GM21381 (cell line): ENCODE results near the gene NELL1.

ENCODE experiments used
- ATAC-seq: cut with Tn5 transposase; IDR thresholded peaks from one replicate; pipeline ENCODE4 v1.9.1; 2021; ENCODE audit warnings: mild to moderate bottlenecking, moderate library complexity; ENCODE audit not compliant: unreplicated experiment

NELL1 gene

DNA sequence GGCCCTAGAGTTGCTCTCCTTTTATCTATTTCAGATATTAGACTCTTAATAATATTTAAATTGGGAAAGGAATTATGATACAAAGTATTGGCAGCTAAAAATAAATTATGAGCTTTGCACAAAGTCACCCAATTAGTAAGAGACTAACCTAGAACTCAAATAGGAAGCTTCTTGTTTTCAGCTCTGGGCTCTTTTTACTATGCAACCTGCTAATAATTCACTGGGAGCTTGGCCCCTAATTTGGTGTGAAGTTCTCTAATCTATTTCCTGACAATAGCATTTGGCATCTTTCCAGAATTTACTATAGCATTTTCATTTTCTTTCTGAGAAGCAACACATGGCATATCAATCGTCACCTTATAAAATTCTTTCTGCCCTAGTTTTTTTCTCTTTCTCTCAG is 795.8 kb downstream of the NELL1 start:
- ATAC-seq: no peak

DNA sequence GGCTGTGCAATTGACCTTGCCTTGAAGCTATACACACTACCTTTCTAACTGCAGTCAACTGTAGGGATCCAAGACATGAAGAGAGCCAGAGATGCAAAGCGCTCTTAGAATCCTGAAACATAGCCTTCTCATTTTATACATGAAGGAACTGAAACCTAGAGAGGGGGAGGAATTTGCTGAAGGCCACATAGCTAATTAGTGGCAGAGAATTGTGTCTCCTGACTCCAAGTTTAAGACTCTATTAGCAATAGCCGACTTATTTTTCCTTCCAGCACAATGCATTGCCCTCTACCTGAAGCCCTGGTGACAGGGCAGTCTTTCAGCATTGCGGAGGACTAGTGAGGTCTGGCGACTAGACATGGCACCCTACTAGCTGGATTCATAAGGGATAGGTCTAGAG is 796.5 kb downstream of the NELL1 start:
- no peak for ATAC-seq

DNA sequence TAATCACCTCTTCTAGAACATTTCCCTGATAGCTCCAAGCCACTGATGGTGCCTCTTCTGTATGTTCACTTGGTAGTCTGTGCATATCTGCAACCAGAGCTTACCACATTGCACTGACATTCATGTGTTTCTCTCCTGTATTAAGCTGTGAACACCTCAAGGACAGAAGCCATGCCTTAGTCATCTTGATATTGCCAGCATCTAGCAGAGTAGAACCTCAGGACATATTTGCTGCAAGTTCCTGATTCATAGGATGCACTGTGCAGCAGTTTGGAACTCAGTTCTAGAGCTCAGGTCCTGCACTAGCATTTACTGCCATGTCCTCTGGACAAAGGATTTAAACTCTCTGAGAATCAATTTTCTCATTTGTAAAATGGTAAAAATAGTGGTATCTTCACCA is 801.1 kb downstream of the NELL1 start:
- no peak for ATAC-seq

DNA sequence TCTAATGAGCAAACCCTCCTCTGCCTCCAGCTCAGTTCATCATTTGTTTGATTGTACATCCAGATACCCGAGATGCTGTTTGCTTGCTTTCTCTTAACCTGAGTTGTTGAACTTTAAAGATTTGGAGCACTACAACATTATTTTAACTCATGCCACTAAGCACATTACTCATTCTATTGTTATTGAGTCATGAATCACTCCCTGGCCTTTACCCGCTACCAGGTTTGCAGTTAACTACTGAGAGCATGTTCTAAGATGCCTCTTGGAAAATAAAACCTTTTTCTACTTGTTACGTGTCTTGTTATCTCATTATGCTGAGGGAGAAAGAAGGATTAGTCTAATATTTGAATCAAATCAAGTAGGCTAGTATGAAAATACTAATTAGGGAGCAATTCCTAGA is 802.9 kb downstream of the NELL1 start:
- no peak for ATAC-seq

DNA sequence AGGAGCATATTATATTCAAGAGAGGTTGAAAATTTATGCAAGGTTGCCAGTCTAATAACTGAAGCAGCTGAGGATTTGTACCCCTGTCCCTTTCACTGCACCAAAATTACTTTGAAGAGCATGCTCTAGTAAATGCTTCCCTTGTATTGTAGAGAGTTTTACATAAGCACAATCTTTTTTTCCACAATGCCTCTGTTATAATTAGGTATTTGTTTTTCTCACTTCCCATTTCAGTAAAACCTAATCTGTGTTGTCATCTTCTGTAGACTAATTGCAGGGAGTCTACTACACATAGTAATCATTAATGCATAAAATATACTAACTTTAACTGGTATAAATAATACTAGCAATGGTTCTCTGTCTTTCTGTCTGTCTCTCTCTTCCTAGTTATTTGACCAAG is 805.1 kb downstream of the NELL1 start:
- no peak for ATAC-seq

DNA sequence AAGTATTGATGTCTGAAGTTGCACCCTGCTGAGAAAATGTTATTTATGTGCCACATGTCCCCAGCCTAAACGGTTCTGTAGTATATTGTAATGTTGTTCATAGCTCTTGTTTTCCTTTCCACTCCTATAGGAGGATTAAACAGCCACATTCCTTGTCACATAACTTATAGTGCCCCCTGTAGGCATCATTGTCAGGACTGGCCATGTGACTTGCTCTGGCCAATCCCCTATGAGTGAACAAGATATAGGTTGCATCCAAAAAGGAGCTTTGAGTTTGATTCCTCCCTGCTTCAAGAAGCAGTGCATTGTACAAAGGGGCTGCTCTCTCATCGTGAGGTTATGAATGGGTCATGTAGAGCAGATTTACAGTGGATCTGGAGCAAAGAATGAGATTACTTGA is 805.9 kb downstream of the NELL1 start:
- no peak for ATAC-seq

DNA sequence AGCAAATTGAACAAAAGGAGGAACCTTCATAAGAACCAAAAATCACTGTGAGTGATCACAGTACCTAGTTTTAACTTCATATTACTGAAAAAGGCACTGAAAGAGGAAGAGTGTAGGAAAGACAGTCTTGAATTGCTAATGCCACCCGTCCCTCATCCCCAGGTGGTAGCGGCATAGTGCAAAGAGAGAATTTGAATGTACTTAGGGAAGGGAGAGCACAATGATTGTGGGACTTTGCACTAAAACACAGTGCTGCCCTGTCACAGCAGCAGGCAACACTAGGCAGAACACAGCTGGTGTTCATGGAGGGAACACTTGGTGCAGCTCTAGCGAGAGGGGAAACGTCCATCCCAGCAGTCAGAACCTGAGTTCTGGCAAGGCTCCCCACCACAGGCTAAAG is 807.2 kb downstream of the NELL1 start:
- ATAC-seq: no peak

DNA sequence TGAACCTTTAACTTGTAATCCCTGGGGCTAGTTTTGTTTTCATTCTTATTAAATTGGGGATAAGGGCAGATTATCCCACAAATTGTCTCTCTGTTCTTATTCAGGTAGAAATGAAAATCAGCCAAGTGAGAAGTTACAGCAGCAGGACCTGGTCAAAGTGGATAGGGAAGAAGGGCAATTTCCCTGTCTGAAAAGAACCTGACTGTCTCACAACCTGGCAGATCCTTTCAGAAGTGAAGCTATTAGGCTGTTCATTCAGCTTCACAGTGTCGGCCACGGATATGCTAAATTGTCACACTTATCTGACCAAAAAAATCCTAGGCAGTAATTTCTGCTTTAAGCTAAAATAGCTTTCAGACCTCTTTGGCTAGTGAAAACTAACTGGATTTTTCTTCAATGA is 810.9 kb downstream of the NELL1 start:
- ATAC-seq: no peak

DNA sequence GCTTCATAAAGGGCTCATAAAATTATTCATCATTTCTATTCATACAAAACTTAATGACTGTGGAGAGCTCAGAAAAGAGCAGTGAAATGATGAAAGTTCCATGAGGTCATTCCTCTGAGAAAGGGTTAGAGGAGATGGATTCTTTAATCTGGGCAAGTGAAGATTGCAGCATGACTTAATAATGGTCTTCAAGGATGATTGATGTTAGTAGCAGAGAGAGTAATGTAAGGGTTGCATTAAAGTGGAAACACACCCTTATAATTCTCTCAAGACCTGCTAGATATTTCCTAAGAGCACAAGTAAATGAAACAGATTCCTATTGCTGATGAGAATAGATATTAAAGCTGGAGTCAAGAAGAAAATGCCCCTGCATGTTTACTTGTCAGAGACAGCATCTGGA is 811.9 kb downstream of the NELL1 start:
- no peak for ATAC-seq

DNA sequence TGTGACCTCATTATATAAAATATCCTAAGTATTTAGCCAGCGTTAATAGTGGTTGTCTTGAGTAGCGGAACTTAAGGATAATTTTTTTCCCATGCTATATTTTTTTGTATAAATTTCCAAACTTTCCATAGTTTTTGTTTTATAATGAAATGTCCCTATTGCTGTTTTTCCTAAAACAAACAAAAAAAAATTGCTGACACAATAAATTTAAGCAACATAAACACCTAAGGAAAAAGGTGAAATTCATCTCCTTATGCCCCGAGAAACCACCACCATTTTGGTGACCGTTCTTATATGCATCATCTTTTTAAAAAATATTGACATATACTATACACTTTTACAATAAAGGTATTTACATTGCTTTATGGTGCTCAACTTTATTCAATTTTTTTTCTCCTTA is 814.7 kb downstream of the NELL1 start:
- no peak for ATAC-seq

DNA sequence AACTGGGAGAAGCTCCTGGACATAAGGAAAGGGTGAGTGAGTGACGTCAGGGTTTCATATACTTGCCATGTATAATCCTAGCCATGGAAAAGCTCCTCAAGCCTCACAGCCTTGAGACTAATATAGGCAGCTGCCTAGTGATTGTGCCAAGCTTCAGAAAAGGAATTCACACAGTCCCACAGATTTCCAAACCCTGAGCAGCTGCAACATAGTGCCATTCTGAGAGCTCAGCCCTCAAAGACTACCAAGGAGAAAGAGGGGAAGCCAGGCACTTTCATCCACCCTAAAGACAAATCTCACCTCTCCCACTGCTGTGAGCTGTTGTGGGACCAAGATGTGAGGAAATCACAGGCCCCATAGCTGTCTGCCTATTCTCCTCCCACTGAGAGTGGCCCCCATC is 815.6 kb downstream of the NELL1 start:
- no peak for ATAC-seq

DNA sequence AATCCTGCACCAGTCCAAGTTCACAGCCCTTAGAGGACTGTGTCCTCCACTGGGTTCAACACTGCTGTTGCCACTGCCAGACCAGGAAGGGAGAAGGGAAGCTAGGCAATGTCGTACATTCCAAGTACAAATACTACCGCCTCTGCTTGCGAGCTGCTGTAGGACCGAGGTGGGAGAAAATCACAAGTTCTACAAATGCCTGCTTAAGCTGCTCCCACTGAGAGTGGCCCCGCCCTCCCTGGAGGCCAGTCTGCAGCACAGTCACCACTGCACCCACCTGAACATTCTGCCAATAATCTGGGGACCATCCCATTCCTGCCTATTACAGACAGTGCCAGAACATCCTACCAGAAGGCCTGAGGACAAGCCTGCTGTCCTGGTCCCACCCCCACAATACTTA is 816.0 kb downstream of the NELL1 start:
- no peak for ATAC-seq

DNA sequence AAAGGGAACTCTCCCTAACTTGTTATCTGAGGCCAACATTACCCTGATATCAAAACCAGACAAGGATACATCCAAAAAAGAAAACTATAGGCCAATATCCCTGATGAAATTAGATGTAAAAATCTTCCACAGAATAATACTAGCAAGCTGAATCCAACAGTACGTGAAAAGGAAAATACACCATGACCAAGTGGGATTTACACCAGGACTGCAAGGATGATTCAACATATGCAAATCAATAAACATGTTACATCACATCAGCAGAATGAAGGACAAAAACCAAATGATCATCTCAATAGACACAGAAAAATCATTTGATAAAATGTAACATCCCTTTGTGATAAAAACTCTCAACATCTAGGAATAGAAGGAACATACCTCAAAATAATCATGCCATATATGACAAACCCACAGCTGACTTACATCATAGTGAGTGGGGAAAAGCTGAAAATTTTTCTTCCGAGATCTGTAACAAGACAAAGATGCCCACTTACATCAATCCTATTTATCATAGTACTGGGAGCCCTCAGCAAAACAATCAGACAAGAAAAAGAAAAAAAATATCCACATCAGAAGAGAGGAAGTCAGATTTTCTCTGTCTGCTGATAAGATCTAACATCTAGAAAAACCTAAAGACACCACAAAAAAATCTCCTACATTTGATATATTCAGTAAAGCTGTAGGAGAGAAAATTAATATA is 820.2 kb downstream of the NELL1 start:
- ATAC-seq: no peak

DNA sequence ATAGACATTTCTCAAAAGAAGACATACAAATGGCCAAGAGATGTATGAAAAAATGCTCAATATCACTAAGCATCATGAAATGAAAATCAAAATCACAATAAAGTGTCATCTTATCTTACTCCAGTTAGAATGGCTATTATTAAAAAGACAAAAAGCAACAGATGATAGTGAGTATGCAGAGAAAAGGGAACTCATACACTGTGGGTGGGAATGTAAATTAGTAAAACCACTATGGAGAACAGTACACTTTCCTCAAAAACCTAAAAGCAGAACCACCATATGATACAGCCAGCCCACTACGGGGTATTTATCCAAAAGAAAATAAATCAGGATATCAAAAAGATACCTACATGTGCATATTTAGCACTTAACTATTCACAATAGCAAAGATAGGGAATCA is 823.5 kb downstream of the NELL1 start:
- no peak for ATAC-seq

DNA sequence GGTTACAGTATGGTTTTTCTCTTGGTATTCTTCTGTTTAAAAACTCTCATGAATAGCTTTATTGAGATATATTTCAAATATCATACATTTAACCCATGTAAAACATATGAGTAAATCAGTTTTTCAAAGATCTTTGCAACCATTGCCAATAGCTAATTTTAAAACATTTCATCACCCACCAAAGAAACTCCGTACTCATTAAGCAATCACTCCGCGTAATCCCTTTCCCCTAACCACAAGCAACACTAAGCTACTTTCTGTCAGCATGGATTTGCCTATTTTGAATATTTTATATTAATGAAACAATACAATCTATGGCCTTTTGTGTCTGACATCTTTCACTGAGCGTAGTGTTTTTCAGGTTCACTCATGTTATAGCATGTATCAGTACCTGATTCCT is 825.6 kb downstream of the NELL1 start:
- no peak for ATAC-seq

DNA sequence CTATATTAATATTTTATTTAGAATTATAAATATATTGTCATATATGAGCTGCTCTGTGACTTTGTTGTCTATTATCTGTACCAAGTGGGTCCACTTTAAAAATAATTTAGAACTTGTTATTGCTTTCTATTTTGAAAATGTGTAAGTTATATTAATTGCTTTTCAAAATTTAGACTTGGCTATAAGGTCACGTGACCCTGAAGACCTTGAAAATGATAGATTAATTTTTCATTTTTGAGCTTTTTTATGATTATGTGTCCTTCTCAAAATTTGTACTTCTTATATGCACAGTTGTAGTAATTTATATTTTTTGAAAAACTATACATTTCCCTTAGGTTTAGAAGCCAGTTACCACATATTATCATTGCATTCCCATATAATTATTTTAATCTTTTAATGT is 826.5 kb downstream of the NELL1 start:
- no peak for ATAC-seq

DNA sequence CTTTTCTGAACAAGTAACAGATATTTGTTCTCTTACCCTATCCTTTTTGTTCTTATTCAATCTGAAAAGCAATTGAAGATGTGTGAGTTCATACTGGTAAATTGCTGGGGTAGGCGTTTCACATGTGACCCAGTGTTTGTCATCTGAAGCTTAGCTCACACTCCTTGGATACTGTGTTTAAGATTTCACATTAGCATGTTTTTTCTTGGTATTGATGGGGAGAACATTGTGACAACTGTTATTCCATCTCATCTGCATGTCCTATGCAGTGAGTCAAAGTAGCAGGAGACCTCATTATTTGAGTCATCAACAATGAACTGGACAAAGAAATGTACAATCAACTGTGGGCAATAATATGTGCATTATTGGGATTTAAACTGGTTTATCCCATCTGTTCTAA is 831.9 kb downstream of the NELL1 start:
- no peak for ATAC-seq

DNA sequence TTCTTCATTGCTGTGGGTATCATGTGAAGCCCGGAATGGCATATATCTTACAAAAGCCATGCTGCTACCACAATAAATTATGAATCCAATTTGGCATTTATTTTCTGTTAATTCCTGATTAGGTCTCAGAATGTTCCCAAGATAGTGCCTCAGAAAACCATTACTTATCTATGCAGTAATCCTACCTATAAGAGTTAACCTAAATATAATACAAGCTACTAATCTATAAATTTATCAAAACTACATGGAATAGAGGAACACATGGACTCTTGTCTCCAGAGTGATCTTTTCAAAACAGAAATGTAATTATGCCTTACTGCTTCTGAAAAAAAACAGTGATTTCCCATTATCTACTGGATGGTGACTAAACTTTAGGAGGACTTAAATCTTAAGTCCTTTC is 835.7 kb downstream of the NELL1 start:
- no peak for ATAC-seq

DNA sequence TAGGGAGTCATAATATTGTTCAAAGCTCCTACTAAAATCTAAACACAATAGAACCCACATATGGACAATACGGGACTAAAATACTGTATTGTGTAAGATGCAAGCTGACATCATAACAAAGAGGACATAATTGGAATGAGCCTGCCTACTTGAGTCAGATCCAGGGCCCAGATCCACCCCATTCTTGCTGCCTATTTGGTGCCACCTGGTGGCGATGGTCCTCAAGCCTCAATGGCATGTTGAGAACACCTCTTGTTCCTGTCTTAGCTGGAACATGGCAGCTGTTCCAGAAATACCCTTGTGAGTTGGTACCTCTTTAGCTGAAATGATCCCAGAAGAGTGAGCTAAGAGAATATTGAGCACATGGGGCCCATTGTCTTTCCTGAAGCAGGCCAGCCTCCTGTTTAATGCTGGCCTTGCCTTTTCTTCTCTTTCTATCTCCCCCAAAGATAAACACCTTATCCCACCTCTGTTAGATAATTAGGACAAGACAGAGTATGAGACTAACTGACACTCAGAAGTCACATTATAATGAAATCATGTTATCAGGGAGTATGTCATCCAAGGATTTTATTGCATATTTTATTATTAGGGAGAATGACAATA is 842.6 kb downstream of the NELL1 start:
- ATAC-seq: no peak

DNA sequence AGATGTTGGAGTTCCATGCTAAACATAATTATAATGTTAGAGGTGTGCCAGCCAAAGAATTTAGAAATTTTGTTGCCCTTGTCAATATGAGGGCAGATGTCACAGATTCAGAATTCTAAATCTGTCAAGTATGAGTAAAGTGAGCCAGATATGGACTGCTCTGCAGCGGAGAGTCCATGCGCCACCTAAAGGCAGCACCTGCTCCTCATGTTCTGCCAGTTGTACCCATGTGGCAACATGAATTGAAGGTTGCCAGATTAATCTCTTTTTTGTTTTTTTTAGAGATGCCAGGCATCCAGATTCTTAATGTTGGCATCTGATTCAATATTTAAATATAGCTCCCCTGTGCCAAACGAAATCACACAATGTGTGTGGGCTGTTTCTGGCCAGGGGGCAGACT is 844.9 kb downstream of the NELL1 start:
- ATAC-seq: no peak

DNA sequence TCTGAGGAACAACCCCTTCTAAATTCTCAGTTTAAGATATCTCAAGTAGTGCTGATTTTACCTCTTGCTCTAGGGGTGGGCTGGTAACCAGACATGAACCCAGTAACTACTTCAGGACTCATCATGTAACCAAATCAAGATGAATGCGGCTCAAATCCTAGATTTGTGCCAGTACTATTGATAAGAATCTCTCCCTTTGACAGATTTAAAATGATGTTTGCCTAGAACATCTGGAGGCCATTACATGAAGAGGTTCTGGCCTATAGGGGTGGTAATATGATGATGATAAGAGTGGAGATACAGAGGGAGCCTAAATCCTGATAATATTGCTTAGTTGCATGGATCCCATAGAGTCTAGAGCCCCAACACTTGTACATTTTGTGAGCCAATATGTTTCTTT is 850.9 kb downstream of the NELL1 start:
- ATAC-seq: no peak

DNA sequence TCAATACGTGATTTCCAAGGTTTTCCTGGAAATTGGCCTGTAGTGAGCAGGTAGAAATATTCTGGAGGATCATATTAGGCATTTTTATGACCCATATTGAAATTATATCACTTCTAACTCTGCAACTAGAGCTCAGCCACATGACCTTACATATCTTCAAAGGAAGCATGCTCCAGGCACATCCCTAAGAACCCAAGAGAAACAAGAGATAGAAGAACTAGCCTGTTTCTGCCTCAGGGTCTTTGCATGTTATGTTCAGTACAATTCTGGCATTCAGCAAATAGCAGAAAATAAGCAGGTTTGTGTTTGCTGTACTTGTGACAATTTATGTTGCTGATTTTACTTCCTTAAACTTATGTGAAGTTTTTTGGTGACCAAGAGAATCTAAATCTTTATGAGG is 859.8 kb downstream of the NELL1 start:
- no peak for ATAC-seq

DNA sequence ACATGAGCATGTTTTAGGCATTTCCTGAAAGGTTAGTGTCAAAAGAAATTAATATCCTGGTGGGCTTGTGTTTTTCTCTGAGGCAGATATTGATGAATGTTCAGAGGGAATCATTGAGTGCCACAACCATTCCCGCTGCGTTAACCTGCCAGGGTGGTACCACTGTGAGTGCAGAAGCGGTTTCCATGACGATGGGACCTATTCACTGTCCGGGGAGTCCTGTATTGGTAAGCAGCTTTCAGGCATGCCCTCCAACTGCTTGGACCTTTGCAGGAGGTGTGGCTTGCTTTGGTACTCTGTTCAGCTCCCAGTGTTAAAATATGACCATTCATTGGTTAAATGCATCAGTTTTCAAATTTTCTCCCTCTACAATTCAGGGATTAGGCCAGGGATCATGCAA is 864.9 kb downstream of the NELL1 start:
- ATAC-seq: no peak
